GDM1 (cell line): ENCODE data around the gene NCAPD3.

ENCODE experiments used
- DNase-seq: peaks from one replicate; lab custom pipeline; 2025; lab: John Stamatoyannopoulos, UW

NCAPD3 gene

DNA sequence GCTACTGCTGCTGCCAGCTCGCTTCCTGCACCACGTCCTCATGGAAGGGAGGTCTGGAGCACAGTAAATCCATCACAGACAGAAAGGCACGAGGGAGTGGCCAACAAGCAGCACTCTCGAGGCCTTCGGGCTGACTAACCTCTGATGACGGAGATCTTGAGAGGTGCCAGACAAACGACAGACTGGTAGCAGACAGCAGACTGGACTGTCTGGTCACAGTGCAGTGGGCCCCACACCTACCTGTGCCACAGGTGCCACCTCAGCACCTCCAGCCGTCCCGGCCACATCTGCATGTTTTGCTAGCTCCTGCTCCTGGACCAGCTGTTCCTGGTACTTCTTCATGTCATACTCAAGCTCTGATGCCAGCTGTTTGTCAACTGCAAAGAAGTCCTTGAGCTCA lies 64.1 kb downstream of the NCAPD3 start:
- no peak for DNase-seq

DNA sequence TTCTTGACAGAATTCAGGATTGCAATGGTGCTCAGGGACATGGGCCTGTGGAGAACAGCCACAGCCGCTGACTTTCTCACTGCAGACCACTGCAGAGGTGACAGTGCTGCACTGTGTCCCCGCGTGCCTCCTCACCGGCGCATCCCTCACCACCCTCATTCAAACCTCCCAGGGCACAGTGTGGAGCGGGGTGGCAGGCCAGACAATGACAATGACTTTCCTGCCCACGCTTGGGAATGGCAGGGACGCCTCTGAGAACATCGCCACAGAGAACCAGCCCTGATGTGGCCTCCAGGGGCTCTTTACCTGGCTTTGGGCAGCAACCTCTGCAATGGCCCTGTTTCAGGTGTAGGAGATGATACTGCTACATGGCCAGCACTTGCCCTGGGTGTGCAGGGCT lies 65.7 kb downstream of the NCAPD3 start:
- DNase-seq: no peak

DNA sequence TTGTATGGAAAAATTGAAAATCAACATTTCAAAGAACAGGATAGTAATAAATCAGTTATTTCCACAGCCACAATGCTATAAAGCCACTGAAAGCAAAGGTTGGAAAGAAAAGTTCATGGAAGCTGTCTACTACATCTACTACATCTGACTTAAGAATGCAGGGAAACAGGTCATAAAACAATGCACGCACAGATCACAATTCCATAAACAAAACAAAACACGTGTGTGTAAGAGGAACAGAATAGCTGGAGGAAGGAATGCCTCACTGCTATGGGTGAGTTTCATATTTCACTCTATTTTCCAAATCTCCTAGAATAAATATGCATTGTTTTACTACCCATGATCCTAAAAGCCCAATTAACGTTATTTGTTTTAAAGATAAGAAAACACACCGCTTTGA lies 66.3 kb downstream of the NCAPD3 start:
- DNase-seq: no peak

DNA sequence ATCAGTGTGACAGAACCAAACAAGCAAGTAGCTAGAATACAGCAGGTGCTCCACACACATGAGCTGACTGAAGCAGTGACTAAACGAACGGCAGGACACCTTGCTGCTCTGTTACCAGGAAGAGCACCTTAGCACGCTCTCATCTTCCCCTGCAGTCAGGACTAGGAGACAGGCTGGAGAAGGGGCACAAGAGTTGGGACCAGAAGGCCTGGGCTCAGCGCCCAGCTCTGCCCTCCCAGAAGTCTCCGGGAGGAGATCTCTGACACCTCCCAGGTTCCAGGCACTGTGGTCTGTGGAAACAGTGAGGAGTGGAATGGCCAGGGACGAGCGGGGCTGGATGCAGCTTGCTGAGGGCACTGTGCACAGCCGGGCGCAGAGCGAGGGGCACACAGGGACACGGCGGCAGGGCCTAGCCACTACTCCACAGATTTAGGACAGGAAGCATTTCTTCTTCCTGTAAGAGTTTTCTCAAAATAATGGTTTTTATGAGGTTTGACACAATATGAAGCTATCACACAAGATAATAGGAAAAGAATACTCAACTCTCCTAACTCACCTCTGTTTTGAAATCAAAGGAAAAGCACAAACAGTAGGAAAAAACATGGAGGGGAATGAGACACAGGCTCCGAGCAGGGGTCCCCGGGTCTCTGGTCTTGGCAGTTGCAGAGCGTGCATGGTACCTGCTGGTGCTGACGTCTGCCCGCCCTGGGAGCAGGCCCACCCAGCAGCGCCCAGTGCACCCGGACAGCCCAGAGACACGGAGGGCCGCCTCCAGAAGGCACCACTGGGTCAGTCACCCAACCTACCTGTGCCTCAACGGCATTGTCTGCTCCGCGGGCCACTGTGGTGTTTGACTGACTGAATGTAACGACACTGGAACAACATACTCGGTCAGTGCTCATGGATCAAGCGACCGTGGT lies 67.6 kb downstream of the NCAPD3 start:
- DNase-seq: no peak

DNA sequence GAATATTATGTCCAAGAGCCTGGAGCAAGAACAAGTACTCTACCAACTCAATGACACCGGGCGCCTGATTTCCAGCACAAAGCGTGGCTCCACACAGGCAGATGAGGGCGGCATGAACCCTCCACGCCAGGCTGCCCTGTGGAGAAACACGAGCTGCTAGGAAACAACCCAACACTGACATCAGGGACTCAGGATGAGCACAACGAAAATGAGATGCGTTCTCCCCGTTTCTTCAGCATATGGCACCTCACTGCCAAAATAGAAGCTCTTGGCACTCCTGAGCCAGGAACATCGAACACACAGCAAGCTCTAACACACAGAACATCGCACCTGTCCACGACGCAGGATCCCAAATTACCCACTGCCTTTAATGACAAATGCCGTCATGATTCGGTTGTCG lies 68.3 kb downstream of the NCAPD3 start:
- no peak for DNase-seq

DNA sequence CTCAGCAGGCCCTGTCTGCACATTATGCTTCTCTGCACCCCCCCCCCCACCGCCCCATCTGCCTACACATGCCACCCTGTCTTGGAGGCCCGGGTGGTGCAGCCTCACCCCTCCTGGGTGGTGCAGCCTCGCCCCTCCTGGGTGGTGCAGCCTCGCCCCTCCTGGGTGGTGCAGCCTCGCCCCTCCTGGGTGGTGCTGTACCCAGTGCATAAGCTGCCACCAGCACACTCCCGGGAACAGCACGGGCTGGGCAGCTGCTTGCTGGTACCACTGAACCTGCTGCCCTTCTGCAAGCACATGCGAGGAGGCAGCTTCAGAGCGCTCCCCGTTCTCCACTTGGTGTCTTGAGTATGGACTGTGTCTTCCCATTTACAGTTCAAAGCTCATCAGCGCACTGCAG lies 69.3 kb downstream of the NCAPD3 start:
- no peak for DNase-seq

DNA sequence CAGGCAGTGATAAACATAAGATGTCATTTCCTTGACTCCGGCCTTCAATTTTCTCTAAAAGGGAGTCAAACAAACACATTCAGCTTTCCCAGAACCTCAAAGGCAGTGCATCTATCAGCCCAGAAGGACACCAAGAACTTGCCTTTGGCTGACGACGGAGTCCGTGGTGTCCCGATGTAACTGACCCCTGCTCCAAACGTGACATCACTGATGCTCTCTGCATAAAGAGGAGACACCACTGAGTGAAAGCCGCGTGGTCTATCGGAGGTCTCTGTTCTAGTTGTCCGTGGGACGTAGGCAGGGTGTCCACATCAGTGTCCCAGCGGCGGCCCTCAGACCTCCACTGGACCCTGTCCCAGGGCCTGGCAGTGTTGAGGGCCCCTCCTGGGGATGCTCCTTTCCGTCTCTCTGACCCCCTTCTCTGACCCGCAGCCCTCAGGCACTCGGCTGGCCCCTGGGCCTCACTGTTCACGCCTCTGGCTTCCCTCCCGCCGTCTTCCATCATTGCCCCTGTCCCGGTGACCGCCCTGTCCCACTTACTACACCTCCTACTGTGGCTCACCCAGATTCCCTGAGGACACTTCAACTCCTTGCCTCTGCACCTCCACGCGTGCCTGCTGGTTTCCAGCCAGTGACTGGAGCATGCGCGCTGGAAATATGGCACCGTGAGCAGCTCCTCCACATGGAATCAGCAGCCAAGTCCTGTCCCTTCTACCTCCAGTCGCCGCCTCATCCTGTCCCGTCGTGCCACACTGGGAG lies 70.4 kb downstream of the NCAPD3 start:
- no peak for DNase-seq

DNA sequence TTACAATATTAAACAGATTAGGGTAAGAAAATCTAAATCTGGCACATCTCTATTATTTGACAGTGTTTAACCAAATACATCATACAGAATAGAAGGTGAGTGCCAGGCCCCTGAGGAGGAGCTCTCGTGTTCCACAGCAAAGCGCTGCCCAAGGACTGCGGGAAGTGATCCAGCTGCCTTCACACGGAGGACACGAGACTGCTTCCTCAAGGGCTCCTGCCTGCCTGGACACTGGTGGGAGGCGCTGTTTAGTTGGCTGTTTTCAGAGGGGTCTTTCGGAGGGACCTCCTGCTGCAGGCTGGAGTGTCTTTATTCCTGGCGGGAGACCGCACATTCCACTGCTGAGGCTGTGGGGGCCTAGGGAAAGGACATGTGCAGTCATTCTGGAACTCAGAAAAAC lies 71.1 kb downstream of the NCAPD3 start:
- no peak for DNase-seq

DNA sequence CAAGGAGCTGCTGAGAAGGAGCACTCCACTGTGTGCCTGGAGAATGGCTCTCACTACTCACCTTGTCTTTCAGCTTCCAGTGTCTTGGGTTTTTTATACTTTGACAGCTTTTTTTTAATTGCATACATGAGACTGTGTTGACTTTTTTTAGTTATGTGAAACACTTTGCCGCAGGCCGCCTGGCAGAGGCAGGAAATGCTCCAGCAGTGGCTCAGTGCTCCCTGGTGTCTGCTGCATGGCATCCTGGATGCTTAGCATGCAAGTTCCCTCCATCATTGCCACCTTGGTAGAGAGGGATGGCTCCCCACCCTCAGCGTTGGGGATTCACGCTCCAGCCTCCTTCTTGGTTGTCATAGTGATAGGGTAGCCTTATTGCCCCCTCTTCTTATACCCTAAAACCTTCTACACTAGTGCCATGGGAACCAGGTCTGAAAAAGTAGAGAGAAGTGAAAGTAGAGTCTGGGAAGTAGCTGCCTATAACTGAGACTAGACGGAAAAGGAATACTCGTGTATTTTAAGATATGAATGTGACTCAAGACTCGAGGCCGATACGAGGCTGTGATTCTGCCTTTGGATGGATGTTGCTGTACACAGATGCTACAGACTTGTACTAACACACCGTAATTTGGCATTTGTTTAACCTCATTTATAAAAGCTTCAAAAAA lies 72.6 kb downstream of the NCAPD3 start:
- no peak for DNase-seq

DNA sequence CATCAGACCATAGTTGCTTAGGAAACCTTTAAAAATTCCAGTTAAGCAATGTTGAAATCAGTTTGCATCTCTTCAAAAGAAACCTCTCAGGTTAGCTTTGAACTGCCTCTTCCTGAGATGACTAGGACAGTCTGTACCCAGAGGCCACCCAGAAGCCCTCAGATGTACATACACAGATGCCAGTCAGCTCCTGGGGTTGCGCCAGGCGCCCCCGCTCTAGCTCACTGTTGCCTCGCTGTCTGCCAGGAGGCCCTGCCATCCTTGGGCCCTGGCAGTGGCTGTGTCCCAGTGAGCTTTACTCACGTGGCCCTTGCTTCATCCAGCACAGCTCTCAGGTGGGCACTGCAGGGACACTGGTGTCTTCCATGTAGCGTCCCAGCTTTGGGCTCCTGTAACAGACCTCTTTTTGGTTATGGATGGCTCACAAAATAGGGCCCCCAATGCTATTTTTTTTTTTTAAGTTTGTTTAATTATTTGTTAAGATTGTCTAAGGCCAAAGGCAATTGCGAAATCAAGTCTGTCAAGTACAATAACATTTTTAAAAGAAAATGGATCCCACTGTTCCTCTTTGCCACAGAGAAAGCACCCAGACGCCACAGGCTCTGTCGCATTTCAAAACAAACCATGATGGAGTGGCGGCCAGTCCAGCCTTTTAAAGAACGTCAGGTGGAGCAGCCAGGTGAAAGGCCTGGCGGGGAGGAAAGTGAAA lies 73.4 kb downstream of the NCAPD3 start:
- DNase-seq: no peak

DNA sequence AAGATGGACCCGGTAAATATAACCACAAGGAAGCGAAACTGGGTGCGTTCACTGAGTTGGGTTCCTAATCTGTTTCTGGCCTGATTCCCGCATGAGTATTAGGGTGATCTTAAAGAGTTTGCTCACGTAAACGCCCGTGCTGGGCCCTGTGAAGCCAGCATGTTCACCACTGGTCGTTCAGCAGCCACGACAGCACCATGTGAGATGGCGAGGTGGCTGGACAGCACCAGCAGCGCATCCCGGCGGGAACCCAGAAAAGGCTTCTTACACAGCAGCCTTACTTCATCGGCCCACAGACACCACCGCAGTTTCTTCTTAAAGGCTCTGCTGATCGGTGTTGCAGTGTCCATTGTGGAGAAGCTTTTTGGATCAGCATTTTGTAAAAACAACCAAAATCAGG lies 74.4 kb downstream of the NCAPD3 start:
- no peak for DNase-seq

DNA sequence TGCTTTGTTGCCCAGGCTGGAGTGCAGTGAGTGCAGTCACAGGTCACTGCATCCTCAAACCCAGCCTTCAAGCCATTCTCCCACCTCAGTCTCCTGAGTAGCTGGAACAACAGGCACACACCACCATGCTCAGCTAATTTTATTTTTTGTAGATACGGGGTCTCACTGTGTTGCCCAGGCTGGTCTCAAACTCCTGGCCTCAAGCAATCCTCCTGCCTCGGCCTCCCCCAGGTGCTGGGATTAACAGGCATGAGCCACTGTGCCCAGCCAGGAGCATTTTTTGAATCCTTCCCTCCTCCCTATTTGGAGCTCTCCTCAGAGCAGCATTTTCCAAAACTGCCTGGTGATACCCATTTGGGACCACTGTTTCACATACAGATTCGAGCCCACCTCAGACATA lies 77.2 kb downstream of the NCAPD3 start:
- DNase-seq: no peak

DNA sequence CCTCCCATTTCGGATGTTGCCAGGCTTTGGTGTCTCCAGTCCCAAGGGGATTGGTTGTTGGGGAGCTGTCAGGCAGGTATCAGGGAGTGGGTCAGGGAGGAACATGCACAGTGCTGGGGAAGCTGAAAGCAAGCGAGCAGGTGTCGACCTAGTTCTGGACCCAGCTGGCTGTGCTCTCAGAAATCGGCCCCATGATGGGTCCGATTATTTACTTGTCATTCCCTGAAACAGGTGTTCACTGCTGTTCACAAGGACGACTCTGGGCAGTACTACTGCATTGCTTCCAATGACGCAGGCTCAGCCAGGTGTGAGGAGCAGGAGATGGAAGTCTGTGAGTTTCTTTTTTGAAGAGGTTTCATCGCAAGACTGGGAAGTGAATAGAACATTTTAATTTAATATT lies 78.1 kb downstream of the NCAPD3 start:
- DNase-seq: no peak

DNA sequence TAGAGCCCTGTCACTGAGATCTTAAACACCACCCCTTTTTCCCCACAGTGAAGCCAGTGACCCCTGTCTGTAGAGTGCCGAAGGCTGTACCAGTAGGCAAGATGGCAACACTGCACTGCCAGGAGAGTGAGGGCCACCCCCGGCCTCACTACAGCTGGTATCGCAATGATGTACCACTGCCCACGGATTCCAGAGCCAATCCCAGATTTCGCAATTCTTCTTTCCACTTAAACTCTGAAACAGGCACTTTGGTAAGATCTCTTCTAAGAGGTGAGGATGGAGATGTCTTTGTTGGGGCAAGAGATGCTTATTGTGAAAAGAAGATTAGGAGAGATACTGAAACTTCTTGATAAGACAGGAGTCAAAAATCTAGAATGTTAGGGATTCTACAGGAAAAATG lies 79.0 kb downstream of the NCAPD3 start:
- DNase-seq: no peak

DNA sequence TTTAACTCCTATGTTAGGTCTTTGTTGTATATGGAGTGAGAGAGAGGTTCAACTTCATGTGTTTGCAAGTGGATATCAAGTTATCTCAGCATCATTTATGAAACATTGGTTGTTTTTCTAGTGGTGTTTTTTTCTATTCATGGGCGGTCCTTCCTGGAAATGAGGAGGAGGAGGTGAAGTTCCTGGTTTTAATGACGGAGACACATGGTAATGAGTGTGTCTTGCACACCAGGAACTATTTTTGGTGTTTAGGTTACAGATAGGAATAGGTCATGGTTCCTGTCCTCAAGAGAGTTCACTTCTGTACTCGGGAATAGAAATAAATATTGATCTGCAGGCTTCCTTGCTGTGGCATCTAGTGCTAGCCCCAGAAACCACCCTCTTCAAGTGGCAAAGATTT lies 80.0 kb downstream of the NCAPD3 start:
- no peak for DNase-seq

DNA sequence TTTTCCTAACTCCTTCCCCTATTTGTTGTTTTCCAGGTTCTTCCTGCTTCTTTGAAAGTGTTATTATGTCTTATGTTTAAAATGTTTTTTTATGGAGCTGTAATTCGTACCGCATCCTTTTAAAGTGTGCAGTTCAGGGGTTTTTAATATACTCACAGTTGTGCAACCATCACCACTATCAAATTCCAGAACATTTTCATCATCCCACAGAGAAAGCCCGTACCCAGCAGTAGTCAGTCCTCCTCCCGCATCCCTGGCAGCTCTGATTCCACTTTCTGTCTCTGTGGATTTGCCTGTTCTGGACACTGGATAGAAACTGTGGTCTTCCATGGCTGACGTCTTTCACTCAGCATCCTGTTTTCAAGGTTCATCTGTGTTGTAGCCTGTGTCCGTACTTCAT lies 81.2 kb downstream of the NCAPD3 start:
- DNase-seq: no peak

DNA sequence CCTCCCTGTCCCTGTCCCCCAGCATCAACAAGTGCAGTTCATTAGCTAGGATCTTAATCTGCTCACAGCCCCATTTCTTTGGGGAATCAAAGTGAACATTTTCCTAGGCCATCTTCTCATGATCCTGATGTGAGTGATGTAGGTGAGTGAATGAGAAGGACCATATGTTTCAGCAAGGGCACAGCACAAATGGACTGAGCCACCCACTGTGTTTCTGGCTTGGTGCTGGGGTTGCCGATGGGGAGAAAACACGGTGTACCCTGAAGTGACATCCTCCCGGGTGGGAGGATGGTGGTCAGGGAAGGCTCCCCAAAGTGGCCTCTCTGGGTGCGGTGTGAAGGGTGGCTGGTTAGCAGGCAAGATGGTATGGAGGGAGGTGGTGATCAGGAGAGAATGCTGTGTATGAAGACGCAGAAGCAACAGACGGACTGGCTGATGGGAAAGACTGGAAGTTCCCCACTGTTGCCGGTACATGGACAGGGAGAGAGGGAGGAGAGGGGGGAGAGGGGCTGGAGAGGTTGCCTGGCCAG lies 82.7 kb downstream of the NCAPD3 start:
- DNase-seq: no peak

DNA sequence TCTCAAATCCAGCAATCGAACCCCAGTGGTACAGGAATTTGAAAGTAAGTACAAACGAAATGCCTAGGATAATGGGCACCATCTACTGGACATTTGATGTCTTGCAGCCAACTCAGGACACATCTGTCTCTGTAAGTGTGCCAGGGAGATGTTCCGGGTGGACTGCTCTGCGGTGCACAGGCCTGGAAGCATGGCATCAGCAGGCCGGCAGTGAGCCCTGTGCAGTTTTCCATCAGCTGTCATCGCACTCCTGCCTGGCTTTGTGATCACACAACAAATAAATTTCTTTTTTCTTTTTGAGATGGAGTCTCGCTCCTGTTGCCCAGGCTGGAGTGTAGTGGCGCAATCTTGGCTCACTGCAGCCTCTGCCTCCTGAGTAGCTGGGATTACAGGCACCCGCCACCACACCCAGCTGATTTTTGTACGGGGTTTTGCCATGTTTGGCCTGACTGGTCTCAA lies 83.9 kb downstream of the NCAPD3 start:
- DNase-seq: peak; percentile 26

DNA sequence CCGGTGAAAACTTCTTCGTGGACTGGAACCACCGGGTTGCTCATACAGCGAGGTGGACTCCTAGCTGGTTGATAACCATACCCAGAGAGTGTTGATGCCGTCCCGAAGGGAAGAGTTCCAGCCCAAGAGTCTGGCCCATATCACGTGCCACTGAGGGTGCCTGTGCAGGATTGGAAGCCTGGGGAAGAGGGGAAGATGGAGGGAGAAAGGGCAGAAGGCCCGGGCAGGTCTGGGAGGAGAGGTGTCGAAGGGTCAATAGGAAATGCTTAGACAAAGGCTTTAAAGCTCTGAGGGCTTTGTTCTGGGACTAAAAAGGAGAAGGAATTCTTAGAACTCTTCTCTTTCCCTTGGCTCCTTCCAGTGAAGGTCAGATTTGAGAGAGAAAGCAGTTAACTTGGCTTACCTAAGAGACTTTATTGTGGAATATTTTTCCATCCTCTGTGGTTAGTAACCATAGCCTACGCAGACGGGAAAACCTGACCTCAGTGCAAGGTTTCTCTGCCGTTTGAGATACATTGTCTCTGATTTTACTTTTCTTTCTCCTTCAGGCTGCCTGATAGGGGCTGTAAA lies 84.4 kb downstream of the NCAPD3 start:
- DNase-seq: no peak

DNA sequence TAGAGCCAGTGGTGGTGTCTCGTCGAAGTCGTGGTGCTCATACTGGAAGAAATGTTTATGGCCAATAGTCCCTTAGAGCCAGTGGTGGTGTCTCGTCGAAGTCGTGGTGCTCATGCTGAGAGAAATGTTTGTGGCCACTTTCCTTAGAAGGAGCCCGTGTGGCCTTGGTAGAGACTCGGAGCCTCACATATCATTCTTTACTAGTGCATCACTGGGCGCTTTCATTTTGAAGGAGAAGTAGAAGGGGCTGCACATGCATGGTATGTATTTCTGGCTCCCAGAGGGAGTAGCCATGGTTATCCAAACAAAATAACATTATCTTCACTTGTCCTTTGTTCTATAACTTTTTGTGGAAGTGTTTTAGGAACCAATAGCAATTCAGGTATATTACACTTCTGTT lies 85.4 kb downstream of the NCAPD3 start:
- no peak for DNase-seq

DNA sequence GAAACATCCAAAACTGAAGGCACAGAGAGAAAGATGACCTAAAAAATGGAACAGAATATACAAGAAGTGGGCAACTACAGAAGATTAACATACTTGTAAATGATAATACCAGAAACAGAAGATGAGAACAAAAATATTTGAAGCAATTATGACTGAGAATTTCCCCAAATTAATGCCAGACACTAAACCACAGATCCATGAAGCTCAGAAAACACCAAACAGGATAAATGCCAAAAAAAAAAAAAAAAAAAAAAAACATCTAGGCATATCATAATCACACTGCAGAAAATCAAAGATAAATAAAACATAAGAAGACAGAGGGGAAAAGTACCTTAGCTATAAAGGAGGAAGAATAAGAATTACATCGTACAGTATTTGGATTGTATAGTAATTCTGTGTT lies 89.6 kb downstream of the NCAPD3 start:
- DNase-seq: no peak

DNA sequence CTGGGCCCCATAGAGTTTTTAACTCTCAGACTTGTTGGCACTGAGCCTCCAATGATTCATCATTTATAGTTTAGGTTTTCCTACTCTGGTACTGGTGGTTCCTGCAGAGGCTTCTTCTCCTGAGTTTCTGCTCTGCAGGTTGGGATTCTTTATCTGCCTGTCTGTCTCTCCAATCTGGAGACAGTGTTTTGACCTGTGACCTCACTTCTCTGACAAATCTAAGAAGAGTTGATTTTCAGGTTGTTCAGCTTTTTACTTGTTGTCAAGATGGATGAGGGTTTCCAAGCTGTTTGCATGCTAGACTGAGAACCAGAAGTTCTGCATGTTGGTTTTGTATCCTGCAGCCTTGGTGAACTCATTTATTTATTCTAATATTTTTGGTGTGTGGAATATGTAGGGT lies 91.0 kb downstream of the NCAPD3 start:
- no peak for DNase-seq
